CD4-positive, alpha-beta T cell treated with Interleukin-17A for 4 hours (primary cell): ENCODE measurements around the gene CRY1.
A peak's percentile ranks its signal among the peaks of the same experiment; 100 is the strongest.
"Not testable (repeated sequence)": the region's sequence is repeated elsewhere in the genome, so short reads cannot be mapped to it uniquely, and the experiment has no call there.

Source experiments
- DNase-seq: peaks from one replicate; pipeline ENCODE4 v3.0.0-alpha.2; 2020; ENCODE audit warnings: mixed read lengths

The CRY1 gene

GRCh38 chr12:107108366-107108765 is 15.0 kb upstream of the CRY1 start:
- DNase-seq, result not testable (repeated sequence)

- no peak for DNase-seq
These were observed 14.0 kb upstream of the CRY1 start for GRCh38 chr12:107107381-107107780.

GRCh38 chr12:107106241-107107025 is 13.1 kb upstream of the CRY1 start:
- no peak for DNase-seq

- DNase-seq, result no peak
These were observed 12.0 kb upstream of the CRY1 start for GRCh38 chr12:107105410-107105703.

GRCh38 chr12:107103516-107103915 is 10.2 kb upstream of the CRY1 start:
- no peak for DNase-seq

GRCh38 chr12:107103097-107103496 is 9.7 kb upstream of the CRY1 start:
- DNase-seq, result no peak

- DNase-seq, result no peak
These were observed 8.9 kb upstream of the CRY1 start for GRCh38 chr12:107102294-107102693.

GRCh38 chr12:107101651-107102050 is 8.3 kb upstream of the CRY1 start:
- DNase-seq, result no peak

GRCh38 chr12:107099917-107100316 is 6.6 kb upstream of the CRY1 start:
- no peak for DNase-seq

GRCh38 chr12:107096571-107096970 is 3.2 kb upstream of the CRY1 start:
- no peak for DNase-seq

GRCh38 chr12:107094183-107094448 is 767 bp upstream of the CRY1 start:
- no peak for DNase-seq

- DNase-seq, result peak; percentile 72
These were observed 506 bp downstream of the CRY1 start for GRCh38 chr12:107092669-107093416.

- peak; percentile 18 for DNase-seq
These were observed 1.2 kb downstream of the CRY1 start for GRCh38 chr12:107091989-107092641.

- DNase-seq, result no peak
These were observed 2.0 kb downstream of the CRY1 start for GRCh38 chr12:107091381-107091780.

- DNase-seq, result no peak
These were observed 2.6 kb downstream of the CRY1 start for GRCh38 chr12:107090711-107091110.

- DNase-seq, result no peak
These were observed 4.4 kb downstream of the CRY1 start for GRCh38 chr12:107088912-107089311.

- DNase-seq, result no peak
These were observed 7.0 kb downstream of the CRY1 start for GRCh38 chr12:107086314-107086713.

- DNase-seq, result no peak
These were observed 11.6 kb downstream of the CRY1 start for GRCh38 chr12:107081778-107082177.

GRCh38 chr12:107080299-107080698 is 13.1 kb downstream of the CRY1 start:
- no peak for DNase-seq

GRCh38 chr12:107079172-107080011 is 14.0 kb downstream of the CRY1 start:
- no peak for DNase-seq

- not testable (repeated sequence) for DNase-seq
These were observed 20.1 kb downstream of the CRY1 start for GRCh38 chr12:107073266-107073665.

GRCh38 chr12:107066691-107067090 is 26.7 kb downstream of the CRY1 start:
- no peak for DNase-seq

GRCh38 chr12:107064687-107065086 is 28.7 kb downstream of the CRY1 start:
- no peak for DNase-seq
